Common myeloid progenitor, CD34-positive (primary cell): ENCODE results near the gene IGFL2.
A peak's percentile ranks its signal among the peaks of the same experiment; 100 is the strongest.
"Not testable (repeated sequence)": the region's sequence is repeated elsewhere in the genome, so short reads cannot be mapped to it uniquely, and the experiment has no call there.

ENCODE experiments used
- CTCF ChIA-PET: fragments of 350-600 bp; sonication (Branson Sonifier 250); formaldehyde crosslinking; loops from one replicate; lab custom pipeline; 2021; ENCODE audit warnings: antibody characterized with exemption; lab: Charles Lee
- POLR2A ChIA-PET: fragments of 350-600 bp; sonication (Branson Sonifier 250); formaldehyde crosslinking; loops from one replicate; lab custom pipeline; 2021; ENCODE audit warnings: antibody characterized with exemption; lab: Charles Lee
- DNase-seq, 3 donors: peaks; one replicate each; pipeline versions ENCODE4 v3.0.0 to v3.0.0-alpha.2; 2013
- H3K27ac ChIP-seq, 2 experiments: 1 replicate in 1 of 2; 2 replicates in 1 of 2; pipeline ENCODE4 v1.7.0; 2013; ENCODE audit warnings: inconsistent platforms in 2 of 2, low read length in 2 of 2, mild to moderate bottlenecking in 2 of 2, low read depth in 1 of 2, moderate library complexity in 1 of 2; ENCODE audit not compliant: severe bottlenecking in 2 of 2, insufficient read depth in 1 of 2, poor library complexity in 1 of 2
- H3K27me3 ChIP-seq, 5 experiments: replicated peaks in 2 of 5; 1 replicate in 3 of 5; 2 replicates in 2 of 5; pipeline versions ENCODE4 v1.6.1 to v1.7.0; 2013; ENCODE audit warnings: low read length in 4 of 5, mild to moderate bottlenecking in 2 of 5, moderate library complexity in 2 of 5, inconsistent platforms in 1 of 5; ENCODE audit not compliant: insufficient read depth in 5 of 5, control insufficient read depth in 4 of 5
- H3K36me3 ChIP-seq, 4 experiments: 1 replicate in 2 of 4; 2 replicates in 2 of 4; pipeline versions ENCODE4 v1.6.1 to v1.7.0; 2013; ENCODE audit warnings: low read length in 3 of 4, control low read depth in 1 of 4, mild to moderate bottlenecking in 1 of 4; ENCODE audit not compliant: control insufficient read depth in 4 of 4, insufficient read depth in 4 of 4
- H3K4me1 ChIP-seq, 4 experiments: 1 replicate in 3 of 4; 2 replicates in 1 of 4; pipeline versions ENCODE4 v1.6.1 to v1.7.1; 2013; ENCODE audit warnings: low read length in 3 of 4, mild to moderate bottlenecking in 3 of 4, control low read depth in 1 of 4, inconsistent platforms in 1 of 4, moderate library complexity in 1 of 4; ENCODE audit not compliant: control insufficient read depth in 4 of 4, insufficient read depth in 4 of 4; ENCODE audit errors: control extremely low read depth in 1 of 4
- H3K4me3 ChIP-seq, 7 experiments: 1 replicate in 4 of 7; 2 replicates in 3 of 7; pipeline versions ENCODE4 v1.5.1 to v1.7.0; 2013; ENCODE audit warnings: mild to moderate bottlenecking in 7 of 7, low read length in 6 of 7, moderate library complexity in 6 of 7, inconsistent platforms in 2 of 7, low read depth in 2 of 7, control low read depth in 1 of 7; ENCODE audit not compliant: insufficient read depth in 4 of 7, control insufficient read depth in 1 of 7; ENCODE audit errors: extremely low read depth in 1 of 7
- H3K9me3 ChIP-seq, 5 experiments: 1 replicate in 4 of 5; 2 replicates in 1 of 5; pipeline versions ENCODE4 v1.6.1 to v1.7.1; 2013; ENCODE audit warnings: low read length in 4 of 5, mild to moderate bottlenecking in 2 of 5, inconsistent platforms in 1 of 5, low read depth in 1 of 5, moderate library complexity in 1 of 5; ENCODE audit not compliant: control insufficient read depth in 4 of 5, insufficient read depth in 2 of 5; ENCODE audit errors: control extremely low read depth in 1 of 5
- WGBS: methylation state at CpG from one replicate; pipeline ENCODE4 v1.1.5; 2013; ENCODE audit not compliant: insufficient coverage; 5-methylcytosine and 5-hydroxymethylcytosine counted together

The IGFL2 gene

DNA sequence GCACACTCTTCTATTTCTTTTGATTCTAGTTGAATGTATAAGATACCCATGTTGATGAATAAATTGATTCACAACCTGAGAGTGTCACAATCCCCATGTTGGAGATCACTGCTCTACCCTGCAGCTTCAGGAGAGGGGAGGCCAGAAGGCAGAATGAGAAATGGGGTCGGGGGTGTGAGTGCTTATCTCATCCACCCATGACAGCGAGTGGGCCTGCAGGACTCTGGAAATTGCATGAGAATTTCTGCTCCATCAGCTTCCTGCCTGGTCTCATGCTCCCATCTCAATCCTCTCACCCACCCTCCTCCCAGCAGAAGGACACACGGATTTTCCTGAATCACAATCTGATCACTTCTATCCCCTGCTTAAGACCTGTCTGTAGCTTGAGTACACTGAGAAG, 58.6 kb downstream of the IGFL2 start:
- Histone ChIP-seq H3K4me3 (no peak overlapping the region), H3K9me3 (peaks cover 0 to 2% (median 0%) of the 10 kb centered on the region in 5 experiments), H3K36me3 (no peaks in the 10 kb centered on the region), H3K4me1 (peaks cover 0 to 3% (median 0%) of the 10 kb centered on the region in 4 experiments), H3K27ac (no peak overlapping the region), H3K27me3 (peaks cover 0 to 32% (median 4%) of the 10 kb centered on the region in 5 experiments)
- ChIA-PET CTCF (no interaction called here), POLR2A (no interaction called here)
- DNase-seq = no peak
- WGBS = 92% methylated on average over 2 of the region's 3 CpGs

DNA sequence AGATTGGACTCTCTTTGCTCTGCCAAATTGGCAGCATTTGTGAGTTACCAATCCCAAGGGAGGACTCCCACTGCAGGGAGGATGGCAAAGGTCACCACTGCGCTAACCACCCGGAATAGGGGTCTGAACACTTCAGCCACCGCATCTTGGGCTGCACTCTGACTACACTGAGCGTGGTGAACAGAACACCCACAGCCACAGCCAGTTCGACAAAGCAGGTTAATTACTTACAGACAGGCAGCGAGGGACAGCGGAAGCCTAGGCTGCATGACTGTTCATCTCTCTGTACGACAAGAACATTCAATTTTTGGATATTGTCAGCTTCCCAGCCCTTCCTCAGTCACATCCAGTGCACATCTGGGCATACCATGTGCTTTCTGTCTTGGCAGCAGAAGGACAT, 59.8 kb downstream of the IGFL2 start:
- H3K27ac ChIP-seq, H3K4me3 ChIP-seq, H3K4me1 ChIP-seq, H3K36me3 ChIP-seq, H3K9me3 ChIP-seq, CTCF ChIA-PET, POLR2A ChIA-PET, DNase-seq: not testable (repeated sequence)
- peaks cover 0 to 30% (median 4%) of the 10 kb centered on the region in 5 experiments for H3K27me3 ChIP-seq
- 100% methylated on average over 2 of the region's 8 CpGs for WGBS

DNA sequence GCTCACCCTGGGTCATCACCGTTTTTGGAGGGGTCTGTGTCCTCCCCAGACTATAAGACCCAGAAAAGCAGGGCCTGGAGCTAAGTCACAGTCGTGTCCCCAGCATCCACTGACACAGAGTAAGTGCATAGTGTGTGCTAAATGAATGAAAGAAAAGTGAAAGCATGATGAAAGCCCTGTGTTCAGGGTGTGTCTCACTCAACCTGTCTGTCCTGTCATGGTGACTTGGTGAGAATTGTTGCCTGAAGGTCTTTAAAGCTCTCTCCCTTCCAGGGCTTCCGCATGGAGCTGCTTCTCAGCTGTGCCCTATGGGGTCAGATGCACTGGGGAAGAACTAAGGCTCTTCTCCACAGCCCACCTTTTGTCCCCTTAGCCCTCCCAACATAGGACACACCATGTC, 61.0 kb downstream of the IGFL2 start:
- Histone ChIP-seq H3K36me3 (no peaks in the 10 kb centered on the region), H3K4me3 (no peak overlapping the region), H3K27ac (no peak overlapping the region), H3K9me3 (peaks cover 0 to 2% (median 0%) of the 10 kb centered on the region in 5 experiments), H3K4me1 (peaks cover 0 to 3% (median 0%) of the 10 kb centered on the region in 4 experiments), H3K27me3 (peaks cover 0 to 27% (median 4%) of the 10 kb centered on the region in 5 experiments)
- ChIA-PET POLR2A (no interaction called here), CTCF (interaction anchor here (1.0 kb wide), 1 partner anchor 181 kb away, joined by 3 read pairs; no protein-coding TSS in a partner anchor)
- 67% methylated on average over 2 of the region's 3 CpGs for WGBS
- no peak for DNase-seq

DNA sequence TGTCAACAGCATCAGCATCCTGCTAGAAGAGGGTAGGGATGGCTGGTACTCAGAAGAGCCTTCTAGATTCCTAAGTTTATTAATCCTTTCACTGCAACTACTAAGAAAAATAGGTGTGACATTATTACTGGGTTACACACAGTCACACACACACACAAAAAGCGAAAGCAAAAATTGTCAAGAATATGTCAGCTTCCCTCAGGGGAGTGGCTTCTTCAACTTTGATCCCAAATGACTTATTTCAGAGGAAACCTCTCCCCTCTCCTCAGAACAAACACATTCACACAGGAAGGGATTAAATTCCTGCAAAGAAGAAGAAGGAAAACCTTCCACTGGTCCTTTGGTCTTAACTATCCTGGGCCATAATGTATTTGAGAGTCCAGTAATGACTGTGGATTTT, 61.4 kb downstream of the IGFL2 start:
- Histone ChIP-seq H3K4me3 (no peak overlapping the region), H3K9me3 (peaks cover 0 to 2% (median 0%) of the 10 kb centered on the region in 5 experiments), H3K27ac (peak overlapping the region in 1 of 2 experiments; percentile 38), H3K27me3 (peaks cover 0 to 27% (median 4%) of the 10 kb centered on the region in 5 experiments), H3K4me1 (peaks cover 0 to 3% (median 0%) of the 10 kb centered on the region in 4 experiments), H3K36me3 (no peaks in the 10 kb centered on the region)
- DNase-seq = no peak
- POLR2A ChIA-PET = no interaction called here
- CTCF ChIA-PET = interaction anchor here (1.0 kb wide), 1 partner anchor 182 kb away, joined by 3 read pairs; no protein-coding TSS in a partner anchor
- WGBS = no CpG with 5 or more reads among the region's 1 CpG

DNA sequence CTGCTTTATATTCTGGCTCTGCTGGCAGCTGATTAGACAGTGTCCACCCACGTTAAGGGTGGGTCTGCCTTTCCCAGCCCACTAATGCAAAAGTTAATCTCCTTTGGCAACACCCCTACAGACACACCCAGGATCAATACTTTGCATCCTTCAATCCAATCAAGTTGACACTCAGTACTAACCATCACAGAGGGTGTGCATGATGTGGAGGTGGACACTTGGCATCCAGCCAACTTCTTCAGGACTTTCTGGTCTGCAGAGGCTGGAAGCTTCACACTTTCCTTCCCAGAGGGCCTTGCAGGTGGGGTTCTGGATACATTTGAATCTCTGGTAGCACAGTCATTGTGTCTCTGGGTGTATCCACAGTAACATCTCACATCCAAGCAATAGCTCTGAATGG, 62.6 kb downstream of the IGFL2 start:
- H3K27me3 ChIP-seq = peaks cover 0 to 23% (median 4%) of the 10 kb centered on the region in 5 experiments
- POLR2A ChIA-PET = no interaction called here
- H3K4me3 ChIP-seq = no peak overlapping the region
- CTCF ChIA-PET = no interaction called here
- DNase-seq = no peak
- H3K4me1 ChIP-seq = peaks cover 0 to 3% (median 0%) of the 10 kb centered on the region in 4 experiments
- no peak overlapping the region for H3K27ac ChIP-seq
- H3K36me3 ChIP-seq = no peaks in the 10 kb centered on the region
- H3K9me3 ChIP-seq = peaks cover 0 to 2% (median 0%) of the 10 kb centered on the region in 5 experiments
- WGBS = no CpG with 5 or more reads among the region's 1 CpG
